GM10266 (cell line): Measurements from ENCODE around the gene ADPRHL1.

ENCODE experiments used
- DNase-seq: peaks from one replicate; pipeline ENCODE4 v3.0.0; 2012; ENCODE audit errors: extremely low spot score
- TF ChIP-seq, protein P1 (sequence below): IDR thresholded peaks from 2 replicates; pipeline ENCODE4 v1.5.1; 2012; ENCODE audit warnings: mild to moderate bottlenecking, low read depth; ENCODE audit not compliant: control insufficient read depth, insufficient read depth; ENCODE audit errors: missing control alignments

ADPRHL1 gene

DNA sequence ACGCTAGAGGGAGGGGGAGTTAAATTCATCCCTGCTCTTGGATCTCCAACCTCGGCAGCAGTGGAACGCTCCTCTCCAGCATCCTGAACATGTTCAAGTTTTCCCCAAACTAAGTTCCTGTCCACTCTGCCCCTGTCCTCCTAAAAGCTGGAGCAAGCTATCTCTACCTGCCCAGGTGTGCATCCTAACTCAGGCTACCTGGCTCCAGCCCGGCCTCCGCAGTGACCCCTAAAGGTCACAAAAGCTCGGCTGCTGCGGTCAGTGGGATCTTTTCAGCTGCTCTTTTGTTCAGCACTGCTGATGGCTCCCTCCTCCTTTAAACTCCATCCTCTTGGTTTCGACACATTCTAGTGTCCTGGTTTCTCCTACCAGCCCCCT lies 35.9 kb upstream of the ADPRHL1 start:
- TF ChIP-seq, protein P1, sequence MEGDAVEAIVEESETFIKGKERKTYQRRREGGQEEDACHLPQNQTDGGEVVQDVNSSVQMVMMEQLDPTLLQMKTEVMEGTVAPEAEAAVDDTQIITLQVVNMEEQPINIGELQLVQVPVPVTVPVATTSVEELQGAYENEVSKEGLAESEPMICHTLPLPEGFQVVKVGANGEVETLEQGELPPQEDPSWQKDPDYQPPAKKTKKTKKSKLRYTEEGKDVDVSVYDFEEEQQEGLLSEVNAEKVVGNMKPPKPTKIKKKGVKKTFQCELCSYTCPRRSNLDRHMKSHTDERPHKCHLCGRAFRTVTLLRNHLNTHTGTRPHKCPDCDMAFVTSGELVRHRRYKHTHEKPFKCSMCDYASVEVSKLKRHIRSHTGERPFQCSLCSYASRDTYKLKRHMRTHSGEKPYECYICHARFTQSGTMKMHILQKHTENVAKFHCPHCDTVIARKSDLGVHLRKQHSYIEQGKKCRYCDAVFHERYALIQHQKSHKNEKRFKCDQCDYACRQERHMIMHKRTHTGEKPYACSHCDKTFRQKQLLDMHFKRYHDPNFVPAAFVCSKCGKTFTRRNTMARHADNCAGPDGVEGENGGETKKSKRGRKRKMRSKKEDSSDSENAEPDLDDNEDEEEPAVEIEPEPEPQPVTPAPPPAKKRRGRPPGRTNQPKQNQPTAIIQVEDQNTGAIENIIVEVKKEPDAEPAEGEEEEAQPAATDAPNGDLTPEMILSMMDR = no peak
- no peak for DNase-seq

GRCh38 chr13:113488283-113488682 lies 35.0 kb upstream of the ADPRHL1 start:
- TF ChIP-seq, protein P1 = no peak
- DNase-seq = no peak

- no peak for DNase-seq
- TF ChIP-seq, protein P1 = no peak
These were observed 33.4 kb upstream of the ADPRHL1 start for GRCh38 chr13:113486698-113487097.

GRCh38 chr13:113485545-113485944 lies 32.3 kb upstream of the ADPRHL1 start:
- no peak for DNase-seq
- TF ChIP-seq, protein P1 = no peak

DNA sequence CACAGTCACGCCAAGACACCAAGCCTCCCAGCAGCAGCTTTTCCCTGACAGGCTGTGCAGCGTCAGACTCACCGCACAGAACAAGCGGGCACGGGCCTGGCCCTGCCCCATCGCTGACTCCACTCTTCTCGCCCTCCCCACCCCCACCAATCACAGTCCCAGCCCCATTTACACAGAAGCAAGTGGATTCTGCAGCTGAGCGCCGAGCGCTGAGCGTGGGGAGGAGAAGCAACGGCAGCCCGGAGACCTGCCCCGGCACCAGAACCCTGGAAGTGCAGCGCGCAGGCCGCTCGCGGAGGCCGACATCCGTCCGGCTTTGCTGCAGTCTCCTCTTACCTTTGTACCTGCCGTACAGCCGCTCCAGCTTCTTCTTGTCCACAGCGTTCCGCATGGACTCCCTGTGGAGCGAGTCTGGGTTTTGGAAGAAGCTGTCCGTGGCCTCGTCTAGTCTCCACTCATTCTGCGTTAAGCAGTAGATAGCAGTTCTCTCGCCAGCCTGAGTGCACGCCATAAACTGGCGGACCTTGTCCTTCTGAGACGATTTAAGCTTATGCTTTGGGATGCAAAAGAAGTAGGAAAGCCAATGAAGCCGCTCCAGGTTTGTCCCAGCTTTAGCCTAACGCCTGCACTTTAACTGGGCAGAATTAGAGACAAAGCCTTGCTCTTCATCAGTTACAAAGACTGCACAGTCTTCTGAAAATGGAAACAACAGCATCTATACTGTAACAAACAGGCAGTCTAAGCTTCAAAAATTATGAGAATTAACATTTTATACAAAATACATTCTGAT lies 30.4 kb upstream of the ADPRHL1 start:
- no peak for DNase-seq
- TF ChIP-seq, protein P1 = no peak

DNA sequence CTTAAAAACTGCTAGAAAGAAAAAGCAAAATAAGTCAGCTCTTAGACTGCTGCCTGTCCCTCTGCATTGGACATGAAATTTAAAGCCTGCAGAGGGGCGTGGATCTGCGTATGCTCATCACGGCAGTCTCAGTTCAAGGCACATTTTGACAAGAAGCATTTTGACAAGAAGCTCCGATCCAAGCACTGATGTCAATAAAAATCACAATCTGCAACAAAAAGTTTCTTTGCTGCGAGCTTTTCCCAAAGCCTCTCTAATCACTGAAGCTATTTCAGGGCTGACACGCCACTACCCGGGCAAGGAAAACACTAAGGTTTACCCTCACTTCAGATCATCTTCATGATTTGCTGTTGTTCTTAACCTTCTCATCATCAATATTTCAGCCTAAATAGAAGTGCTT lies 29.8 kb upstream of the ADPRHL1 start:
- DNase-seq = no peak
- TF ChIP-seq, protein P1 = no peak

- no peak for DNase-seq
- TF ChIP-seq, protein P1 = no peak
These were observed 25.9 kb upstream of the ADPRHL1 start for GRCh38 chr13:113479179-113479578.
